H1 (cell line): ENCODE measurements around the gene RASSF5. TPM values are rescaled to one million over a fixed set of nuclear protein-coding genes. Genes with fewer than 3 reads are reported as not detected.

ENCODE experiments used
- CTCF ChIA-PET: fragments of 300-600 bp; sonication (Branson Sonifier 250); formaldehyde crosslinking; loops from one replicate; lab custom pipeline; 2021; ENCODE audit not compliant: partially characterized antibody; lab: Charles Lee
- POLR2A ChIA-PET: fragments of 300-600 bp; sonication (Branson Sonifier 250); formaldehyde crosslinking; loops from one replicate; lab custom pipeline; 2021; ENCODE audit warnings: inconsistent platforms; ENCODE audit not compliant: partially characterized antibody; lab: Charles Lee
- DNase-seq, 2 experiments: peaks; one replicate each; pipeline versions ENCODE4 v3.0.0 to v3.0.0-alpha.2; 2010 to 2022; ENCODE audit warnings: low spot score in 2 of 2, low read depth in 1 of 2, mixed read lengths in 1 of 2
- FAIRE-seq: peaks from 2 replicates; lab custom pipeline; 2011; peaks lifted over from hg19 to GRCh38; lab: Jason Lieb, UNC
- H2AFZ ChIP-seq: 2 replicates; pipeline ENCODE4 v1.8.1; 2012; ENCODE audit warnings: low read length, inconsistent platforms
- H2AK5ac ChIP-seq: 2 replicates; pipeline ENCODE4 v1.6.1; 2013; ENCODE audit warnings: low read depth, low read length
- H2BK120ac ChIP-seq: replicated peaks from 2 replicates; pipeline ENCODE3; 2013; ENCODE audit warnings: low read depth, low read length, inconsistent platforms
- H2BK12ac ChIP-seq: 2 replicates; pipeline ENCODE4 v1.6.1; 2013; ENCODE audit warnings: low read depth, low read length
- H2BK15ac ChIP-seq: 2 replicates; pipeline ENCODE4 v1.6.1; 2013; ENCODE audit warnings: low read length
- H2BK20ac ChIP-seq: 2 replicates; pipeline ENCODE4 v1.6.1; 2013; ENCODE audit warnings: low read length
- H2BK5ac ChIP-seq: 2 replicates; pipeline ENCODE4 v1.6.1; 2013; ENCODE audit warnings: low read depth, low read length
- H3K14ac ChIP-seq: 2 replicates; pipeline ENCODE4 v1.6.1; 2013; ENCODE audit warnings: inconsistent platforms; ENCODE audit not compliant: insufficient read length
- H3K18ac ChIP-seq: 2 replicates; pipeline ENCODE4 v1.6.1; 2013; ENCODE audit warnings: low read length; ENCODE audit errors: extremely low read depth
- H3K23ac ChIP-seq: 2 replicates; pipeline ENCODE4 v1.6.1; 2013; ENCODE audit warnings: inconsistent platforms; ENCODE audit not compliant: insufficient read length
- H3K23me2 ChIP-seq: 2 replicates; pipeline ENCODE4 v1.6.1; 2013; ENCODE audit warnings: low read depth, low read length
- H3K27ac ChIP-seq: 2 replicates; pipeline ENCODE4 v1.6.1; 2011; ENCODE audit warnings: low read depth, low read length, inconsistent platforms
- H3K27me3 ChIP-seq, 4 experiments: replicated peaks in 1 of 4; 1 replicate in 1 of 4; 2 replicates in 3 of 4; pipeline versions ENCODE4 v1.6.1 to v1.8.1; 2011 to 2013; ENCODE audit warnings: low read length in 3 of 4, mild to moderate bottlenecking in 3 of 4, inconsistent platforms in 2 of 4, mixed read lengths in 2 of 4, moderate library complexity in 1 of 4; ENCODE audit not compliant: control insufficient read depth in 3 of 4, insufficient read depth in 3 of 4; ENCODE audit errors: extremely low read depth in 1 of 4
- H3K36me3 ChIP-seq, 4 experiments: 2 replicates each; pipeline versions ENCODE4 v1.6.1 to v1.8.1; 2011 to 2013; ENCODE audit warnings: mild to moderate bottlenecking in 4 of 4, low read length in 3 of 4, moderate library complexity in 2 of 4, control low read depth in 1 of 4, inconsistent platforms in 1 of 4; ENCODE audit not compliant: insufficient read depth in 4 of 4, control insufficient read depth in 2 of 4
- H3K4ac ChIP-seq: replicated peaks from 2 replicates; pipeline ENCODE3; 2013; ENCODE audit warnings: low read length, low read depth, mixed read lengths, inconsistent platforms; ENCODE audit not compliant: insufficient read length
- H3K4me1 ChIP-seq, 4 experiments: replicated peaks in 1 of 4; 1 replicate in 1 of 4; 2 replicates in 3 of 4; pipeline versions ENCODE4 v1.6.1 to v1.8.1; 2011 to 2013; ENCODE audit warnings: low read length in 3 of 4, inconsistent platforms in 2 of 4, mixed read lengths in 1 of 4; ENCODE audit not compliant: insufficient read depth in 4 of 4, control insufficient read depth in 3 of 4
- H3K4me2 ChIP-seq, 2 experiments: 2 replicates each; pipeline versions ENCODE4 v1.6.1 to v1.8.1; 2011 to 2013; ENCODE audit warnings: low read depth in 2 of 2, low read length in 2 of 2, control low read depth in 1 of 2, inconsistent platforms in 1 of 2, mild to moderate bottlenecking in 1 of 2; ENCODE audit not compliant: insufficient read depth in 1 of 2
- H3K4me3 ChIP-seq, 4 experiments: fragments of 200-600, 300-600 bp in 1 of 4; sonication (generic), shearing (Covaris generic), sonication (Bioruptor Twin) in 1 of 4; 2 replicates each; pipeline versions ENCODE4 v1.5.1 to v1.8.1; 2011 to 2016; ENCODE audit warnings: low read length in 4 of 4, low read depth in 3 of 4, control low read depth in 2 of 4, inconsistent platforms in 2 of 4, mild to moderate bottlenecking in 2 of 4, mixed read lengths in 1 of 4, moderate library complexity in 1 of 4; ENCODE audit not compliant: insufficient read depth in 2 of 4; ENCODE audit errors: extremely low read depth in 1 of 4
- H3K56ac ChIP-seq: replicated peaks from 2 replicates; pipeline ENCODE3; 2013; ENCODE audit warnings: low read depth, mild to moderate bottlenecking, mixed read lengths, low read length, inconsistent platforms; ENCODE audit not compliant: insufficient read length
- H3K79me1 ChIP-seq: 2 replicates; pipeline ENCODE4 v1.6.1; 2013; ENCODE audit warnings: low read depth, low read length, control low read depth
- H3K79me2 ChIP-seq, 2 experiments: 2 replicates each; pipeline versions ENCODE4 v1.6.1 to v1.8.1; 2012 to 2013; ENCODE audit warnings: low read length in 2 of 2, mild to moderate bottlenecking in 2 of 2, inconsistent platforms in 1 of 2; ENCODE audit not compliant: insufficient read depth in 2 of 2, control insufficient read depth in 1 of 2
- H3K9ac ChIP-seq, 4 experiments: replicated peaks in 1 of 4; 1 replicate in 1 of 4; 2 replicates in 3 of 4; pipeline versions ENCODE4 v1.6.1 to v1.8.1; 2011 to 2013; ENCODE audit warnings: low read depth in 3 of 4, low read length in 3 of 4, control low read depth in 2 of 4, mild to moderate bottlenecking in 2 of 4, moderate library complexity in 2 of 4, inconsistent platforms in 1 of 4; ENCODE audit errors: extremely low read depth in 1 of 4
- H3K9me3 ChIP-seq, 2 experiments: 2 replicates each; pipeline versions ENCODE4 v1.6.1 to v1.8.1; 2012 to 2013; ENCODE audit warnings: mild to moderate bottlenecking in 2 of 2, moderate library complexity in 2 of 2, control low read depth in 1 of 2, inconsistent platforms in 1 of 2, low read depth in 1 of 2, low read length in 1 of 2, mixed read lengths in 1 of 2; ENCODE audit not compliant: insufficient read depth in 2 of 2
- H4K20me1 ChIP-seq, 2 experiments: replicated peaks in 1 of 2; 2 replicates each; pipeline versions ENCODE3 to v1.8.1; 2011 to 2013; ENCODE audit warnings: inconsistent platforms in 2 of 2, low read length in 2 of 2, mild to moderate bottlenecking in 1 of 2; ENCODE audit not compliant: insufficient read depth in 2 of 2, control insufficient read depth in 1 of 2
- H4K5ac ChIP-seq: 2 replicates; pipeline ENCODE4 v1.6.1; 2013; ENCODE audit warnings: low read length, low read depth, mixed read lengths, inconsistent platforms; ENCODE audit not compliant: insufficient read length
- H4K8ac ChIP-seq: 2 replicates; pipeline ENCODE4 v1.8.0; 2013; ENCODE audit warnings: mild to moderate bottlenecking, moderate library complexity, low read length, inconsistent platforms; ENCODE audit not compliant: insufficient read depth; ENCODE audit errors: extremely low read depth
- H4K91ac ChIP-seq: replicated peaks from 2 replicates; pipeline ENCODE3; 2013; ENCODE audit warnings: low read length, mixed read lengths, inconsistent platforms; ENCODE audit not compliant: insufficient read length
- CEBPB ChIP-seq: IDR thresholded peaks from 2 replicates; pipeline ENCODE4 v1.6.1; 2012; ENCODE audit warnings: low read depth, low read length
- EP300 ChIP-seq, 2 experiments: IDR thresholded peaks; 1 replicate in 1 of 2; 2 replicates in 1 of 2; pipeline ENCODE4 v1.6.1; 2011 to 2012; ENCODE audit warnings: low read depth in 2 of 2, low read length in 2 of 2, mild to moderate bottlenecking in 2 of 2, borderline replicate concordance in 1 of 2, inconsistent platforms in 1 of 2, moderate library complexity in 1 of 2
- FOSL1 ChIP-seq: IDR thresholded peaks from 2 replicates; pipeline ENCODE4 v1.6.1; 2011; ENCODE audit warnings: mild to moderate bottlenecking, low read depth, low read length, moderate library complexity; ENCODE audit not compliant: insufficient read depth
- HDAC2 ChIP-seq, 2 experiments: fragments of 300-600 bp in 1 of 2; sonication (generic) in 1 of 2; IDR thresholded peaks; 2 replicates each; pipeline ENCODE4 v1.6.1; 2011 to 2012; ENCODE audit warnings: low read depth in 2 of 2, low read length in 2 of 2, mild to moderate bottlenecking in 2 of 2, moderate library complexity in 2 of 2, borderline replicate concordance in 1 of 2, inconsistent platforms in 1 of 2
- NRF1 ChIP-seq: IDR thresholded peaks from 2 replicates; pipeline ENCODE4 v1.6.1; 2011; ENCODE audit warnings: mild to moderate bottlenecking, low read depth, low read length, improper control_type of control experiment
- POLR2AphosphoS5 ChIP-seq: IDR thresholded peaks from 2 replicates; pipeline ENCODE4 v1.6.1; 2011; ENCODE audit warnings: low read depth, low read length
- POU5F1 ChIP-seq: IDR thresholded peaks from 2 replicates; pipeline ENCODE4 v1.6.1; 2011; ENCODE audit warnings: low read depth, mild to moderate bottlenecking, low read length, moderate library complexity
- SAP30 ChIP-seq: fragments of 300-600 bp; sonication (generic); IDR thresholded peaks from 2 replicates; pipeline ENCODE4 v1.7.1; 2012; ENCODE audit warnings: low read length, moderate library complexity, mild to moderate bottlenecking, inconsistent platforms; ENCODE audit not compliant: insufficient read depth, insufficient replicate concordance
- TCF12 ChIP-seq: IDR thresholded peaks from 2 replicates; pipeline ENCODE4 v1.6.1; 2011; ENCODE audit warnings: low read depth, mild to moderate bottlenecking, low read length
- WGBS, 2 experiments: shearing (Covaris generic) in 1 of 2; methylation state at CpG; one replicate each; pipeline versions ENCODE4 v1.1.6 to v1.1.7; 2013 to 2015; ENCODE audit warnings: low lambda C conversion rate in 2 of 2, mixed read lengths in 2 of 2, inconsistent platforms in 1 of 2, low coverage in 1 of 2, missing lambda C conversion rate in 1 of 2; ENCODE audit not compliant: insufficient replicate concordance in 2 of 2, insufficient coverage in 1 of 2, insufficient read length in 1 of 2; ENCODE audit errors: extremely low coverage in 1 of 2, missing lambda C conversion rate in 1 of 2; 5-methylcytosine and 5-hydroxymethylcytosine counted together
- polyA plus RNA-seq, 7 experiments: library from polyadenylated mRNA; depleted of rRNA in 3 of 7; stranded (reverse) in 5 of 7; unstranded in 2 of 7; fragments of >200 nt in 5 of 7; fragments of 200-250 nt in 2 of 7; gene quantifications; 1 replicate in 5 of 7; 2 replicates in 1 of 7; 4 replicates in 1 of 7; pipeline versions ENCODE4 v1.2.1 to v1.2.3, GENCODE V29; 2011 to 2013; ENCODE audit warnings: missing spikeins in 2 of 7, mixed read lengths in 2 of 7
- total RNA-seq: library from RNA; stranded (reverse); fragmentation: NEBNext Ultra II Directional; extraction: Animal tissue kit (Norgen Biotek cat#: 25700); gene quantifications from 2 replicates; pipeline ENCODE4 v1.2.1, GENCODE V29; 2021
- TF ChIP-seq, protein P1 (sequence below): IDR thresholded peaks from 2 replicates; pipeline ENCODE4 v1.6.1; 2012; ENCODE audit warnings: low read length, inconsistent platforms

The RASSF5 gene
- total and polyA plus RNA-seq, 2 of the 8 experiments (the other 6 are each of a cell fraction or from before 2014, with no cell fraction given), result 0.82 to 1.8 TPM

DNA sequence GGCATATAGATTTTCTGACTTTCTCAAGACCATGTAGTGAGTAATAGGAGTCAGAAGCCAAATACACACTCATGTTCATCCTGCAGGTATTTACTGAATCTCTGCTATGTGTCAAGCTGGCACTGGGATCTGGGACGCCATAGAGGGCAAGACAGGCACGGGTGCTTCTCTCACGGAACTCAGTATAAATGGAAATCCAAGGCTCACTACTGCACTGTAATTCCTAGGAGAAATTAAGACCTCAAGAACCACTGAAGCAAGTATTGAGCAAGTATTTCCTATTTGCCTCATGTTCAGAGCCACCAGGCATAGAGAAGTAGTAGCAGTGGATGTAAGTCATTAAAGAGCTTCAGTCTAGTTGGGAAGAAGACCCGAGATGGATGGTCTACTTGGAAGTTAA, 66.0 kb downstream of the RASSF5 start:
- H3K36me3 ChIP-seq, result no peaks in the 10 kb centered on the region
- no peak overlapping the region for H3K14ac ChIP-seq
- H3K23ac ChIP-seq, result no peak overlapping the region
- H4K8ac ChIP-seq, result no peak overlapping the region
- no peak overlapping the region for H2BK15ac ChIP-seq
- DNase-seq (no peak), FAIRE-seq (no peak)
- no peaks in the 10 kb centered on the region for H3K79me2 ChIP-seq
- H4K91ac ChIP-seq, result no peak overlapping the region
- H4K20me1 ChIP-seq, result no peaks in the 10 kb centered on the region
- H3K27me3 ChIP-seq, result 0 out of 7 replicates have a peak, but pooled peaks cover 0 to 3% (median 0%) of the 10 kb centered on the region in 4 experiments
- no peaks in the 10 kb centered on the region for H3K79me1 ChIP-seq
- no peak overlapping the region for H3K4ac ChIP-seq
- no peak overlapping the region for H4K5ac ChIP-seq
- H3K27ac ChIP-seq, result no peak overlapping the region
- ChIA-PET POLR2A (no interaction called here), CTCF (interaction anchor here (1.0 to 16.9 kb wide), 6 partner anchors 13 to 101 kb away, joined by 3 to 298 read pairs (median 4); partner anchors contain the start of genes EIF2D and RASSF5)
- H2BK20ac ChIP-seq, result no peak overlapping the region
- peaks cover 1 to 5% (median 2%) of the 10 kb centered on the region in 4 experiments; a peak in 4 of 7 replicates for H3K4me1 ChIP-seq
- no peak overlapping the region for H2BK12ac ChIP-seq
- H2BK5ac ChIP-seq, result no peak overlapping the region
- H2BK120ac ChIP-seq, result no peak overlapping the region
- H3K23me2 ChIP-seq, result no peaks in the 10 kb centered on the region
- H3K4me2 ChIP-seq, result no peak overlapping the region
- no peak overlapping the region for H2AFZ ChIP-seq
- no peaks in the 10 kb centered on the region for H3K9me3 ChIP-seq
- no peak overlapping the region for H3K4me3 ChIP-seq
- H3K56ac ChIP-seq, result no peak overlapping the region
- H2AK5ac ChIP-seq, result no peak overlapping the region
- no peak overlapping the region for H3K18ac ChIP-seq
- no peak overlapping the region for H3K9ac ChIP-seq
- WGBS, 2 experiments, result 83% methylated on average over 4 of the region's 4 CpGs; no CpG with 5 or more reads in 1 of the 2 experiments
- TF ChIP-seq HDAC2 (IDR thresholded peaks at IDR 0.05; ENCODE audit: borderline replicate concordance in 1 of 2, low read depth in 2 of 2, low read length in 2 of 2) (no peak), TCF12 (no peak), POLR2AphosphoS5 (no peak), CEBPB (no peak), SAP30 (no peak), FOSL1 (no peak), EP300 (IDR thresholded peaks at IDR 0.05; ENCODE audit: borderline replicate concordance in 1 of 2, low read depth in 2 of 2, low read length in 2 of 2) (no peak), POU5F1 (no peak), NRF1 (no peak)
- TF ChIP-seq, protein P1, sequence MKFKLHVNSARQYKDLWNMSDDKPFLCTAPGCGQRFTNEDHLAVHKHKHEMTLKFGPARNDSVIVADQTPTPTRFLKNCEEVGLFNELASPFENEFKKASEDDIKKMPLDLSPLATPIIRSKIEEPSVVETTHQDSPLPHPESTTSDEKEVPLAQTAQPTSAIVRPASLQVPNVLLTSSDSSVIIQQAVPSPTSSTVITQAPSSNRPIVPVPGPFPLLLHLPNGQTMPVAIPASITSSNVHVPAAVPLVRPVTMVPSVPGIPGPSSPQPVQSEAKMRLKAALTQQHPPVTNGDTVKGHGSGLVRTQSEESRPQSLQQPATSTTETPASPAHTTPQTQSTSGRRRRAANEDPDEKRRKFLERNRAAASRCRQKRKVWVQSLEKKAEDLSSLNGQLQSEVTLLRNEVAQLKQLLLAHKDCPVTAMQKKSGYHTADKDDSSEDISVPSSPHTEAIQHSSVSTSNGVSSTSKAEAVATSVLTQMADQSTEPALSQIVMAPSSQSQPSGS, result no peak
